PFSK-1 (cell line): ENCODE measurements around the gene CCDC80.

Experiments
- REST ChIP-seq, 2 experiments: IDR thresholded peaks; 2 replicates each; pipeline versions ENCODE4 v1.6.1 to v1.8.0; 2011 to 2012; ENCODE audit warnings: low read depth in 2 of 2, low read length in 2 of 2, control low read depth in 1 of 2, inconsistent platforms in 1 of 2, mild to moderate bottlenecking in 1 of 2, moderate library complexity in 1 of 2; ENCODE audit not compliant: insufficient read depth in 1 of 2
- SIN3A ChIP-seq: IDR thresholded peaks from 2 replicates; pipeline ENCODE4 v1.6.1; 2012; ENCODE audit warnings: mild to moderate bottlenecking, low read length, moderate library complexity, borderline replicate concordance; ENCODE audit not compliant: insufficient read depth

- no peak for TF ChIP-seq REST (IDR thresholded peaks at IDR 0.05; ENCODE audit: insufficient read depth in 1 of 2, low read depth in 2 of 2, low read length in 2 of 2)
- TF ChIP-seq SIN3A, result no peak
Observed at GRCh38 chr3:112561734-112562529, 79.0 kb downstream of the CCDC80 start, which contains the start of the genes ATG3 and SLC35A5.
